Smooth muscle cell of the brain vasculature (primary cell): ENCODE measurements around the gene CEP295NL.
"Not testable (repeated sequence)": the region's sequence is repeated elsewhere in the genome, so short reads cannot be mapped to it uniquely, and the experiment has no call there.

Experiments
- DNase-seq: peaks from one replicate; pipeline ENCODE4 v3.0.0-alpha.2; 2012; ENCODE audit warnings: low read depth, low spot score

The CEP295NL gene

DNA sequence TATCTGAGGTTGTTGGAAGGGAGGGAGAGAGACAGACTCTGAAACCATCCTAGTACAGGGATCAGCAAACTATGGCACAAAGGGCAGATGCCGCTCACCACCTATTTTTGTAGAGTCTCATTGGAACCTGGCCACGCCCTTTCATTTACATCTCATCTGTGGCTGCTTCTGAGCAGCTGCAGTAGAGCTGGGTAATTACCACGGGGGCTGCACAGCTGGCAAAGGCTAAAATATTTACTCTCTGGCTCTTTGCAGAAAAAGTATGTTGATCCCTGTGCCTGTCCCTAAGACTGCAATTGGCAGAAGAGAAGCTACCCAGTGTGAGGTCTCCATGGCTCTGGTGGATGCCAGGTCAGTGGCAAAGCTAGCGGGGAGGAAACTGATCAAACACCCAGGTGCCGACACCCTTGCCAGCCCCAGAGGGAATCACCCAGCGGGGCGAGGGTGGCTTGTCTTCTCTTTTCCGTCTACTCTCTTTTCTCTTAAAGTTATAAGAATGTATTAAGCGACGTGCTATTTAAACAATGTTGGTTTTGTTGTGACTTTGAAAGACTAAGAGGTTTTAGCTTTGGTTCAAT is 14.0 kb downstream of the CEP295NL start:
- DNase-seq = no peak

GRCh38 chr17:78886954-78887353 is 16.0 kb downstream of the CEP295NL start:
- DNase-seq = no peak

DNA sequence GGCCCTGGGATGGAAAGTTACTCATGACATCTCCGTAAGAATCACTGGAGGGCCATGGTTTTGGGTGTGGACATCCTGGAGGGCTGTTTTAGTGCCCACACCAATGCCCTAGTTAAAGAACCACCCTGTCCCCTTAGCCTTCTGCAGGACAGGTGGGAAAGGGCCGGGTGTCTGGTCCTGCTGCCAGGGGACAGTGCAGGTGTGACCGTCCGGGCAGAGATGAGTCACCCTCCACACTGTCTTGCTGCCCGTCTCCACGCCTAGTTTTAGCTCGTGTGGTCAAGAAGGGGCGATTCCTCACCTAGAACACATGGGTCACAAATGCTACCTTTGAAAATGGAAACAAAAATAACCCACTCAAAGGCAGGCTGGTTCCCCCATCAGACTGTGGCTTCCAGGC is 17.0 kb downstream of the CEP295NL start:
- no peak for DNase-seq

DNA sequence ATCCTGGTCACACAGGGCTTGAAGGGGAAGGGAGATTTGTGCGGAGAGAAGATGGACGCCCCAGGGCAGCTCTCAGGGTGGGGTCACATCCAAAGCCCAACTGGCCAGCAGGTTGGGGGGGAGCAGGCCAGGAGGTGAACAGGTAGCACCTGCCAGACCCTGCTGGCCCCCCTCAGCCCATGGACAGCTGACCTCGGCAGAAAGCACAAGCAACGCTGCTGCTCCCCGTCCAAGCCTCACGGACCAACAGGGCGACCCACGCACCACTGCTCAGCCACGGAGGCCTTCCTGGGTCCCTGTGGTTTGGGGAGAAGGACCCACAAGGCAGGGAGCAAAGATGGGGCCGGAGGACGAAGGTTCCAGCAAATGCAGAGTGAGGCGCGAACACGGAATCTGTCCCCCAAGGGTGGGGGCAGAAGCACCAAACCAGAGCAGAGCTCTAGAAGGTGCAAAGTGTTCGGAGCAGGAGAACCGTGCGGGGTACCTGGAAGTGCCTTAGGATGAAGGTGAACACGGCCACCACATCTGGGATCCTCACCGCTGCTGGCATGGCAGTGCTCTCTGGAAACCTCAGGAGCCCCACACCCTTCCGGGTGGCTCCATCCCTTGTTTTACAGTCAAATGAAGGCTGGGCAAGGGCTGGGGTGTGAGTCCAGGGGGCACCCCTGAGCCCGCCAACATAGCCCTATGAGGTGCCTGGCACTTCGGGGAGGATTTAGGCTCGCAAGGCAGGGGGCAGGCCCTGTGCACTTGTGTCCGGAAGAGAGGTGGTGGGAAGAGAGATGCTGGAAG is 17.9 kb downstream of the CEP295NL start:
- DNase-seq = no peak

DNA sequence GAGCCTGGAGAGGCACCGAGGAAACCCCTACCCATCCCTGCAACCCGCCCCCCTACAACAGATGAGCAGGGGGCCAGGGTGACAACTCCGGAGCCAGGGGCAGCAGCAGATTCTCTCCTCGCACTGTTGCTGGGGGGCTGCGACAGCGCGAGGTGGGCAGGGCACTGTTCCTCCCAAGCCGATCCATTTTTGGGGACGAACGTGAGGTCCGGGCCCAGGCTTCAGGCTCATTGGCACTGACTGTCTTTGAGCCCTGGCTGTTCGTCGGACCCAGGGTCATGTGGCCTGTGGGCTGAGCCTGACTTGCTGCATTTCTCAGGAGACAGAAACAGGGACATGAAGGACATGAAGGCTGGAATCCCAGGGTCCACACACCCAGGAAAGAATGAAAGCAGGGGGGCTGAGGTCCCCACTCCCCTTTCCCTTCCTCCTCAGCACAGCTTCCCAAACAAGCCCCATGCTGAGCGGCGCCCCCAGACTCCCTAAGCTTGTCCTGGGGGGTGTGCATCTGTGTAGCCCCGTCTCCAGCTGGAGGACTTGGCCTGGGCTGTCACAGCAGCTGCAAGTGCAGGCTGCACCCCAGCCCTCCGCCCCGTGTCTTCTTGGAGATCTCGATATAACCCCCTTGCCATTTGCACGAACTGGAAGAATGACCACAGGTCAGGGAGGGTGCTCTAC is 18.7 kb downstream of the CEP295NL start:
- DNase-seq = no peak

DNA sequence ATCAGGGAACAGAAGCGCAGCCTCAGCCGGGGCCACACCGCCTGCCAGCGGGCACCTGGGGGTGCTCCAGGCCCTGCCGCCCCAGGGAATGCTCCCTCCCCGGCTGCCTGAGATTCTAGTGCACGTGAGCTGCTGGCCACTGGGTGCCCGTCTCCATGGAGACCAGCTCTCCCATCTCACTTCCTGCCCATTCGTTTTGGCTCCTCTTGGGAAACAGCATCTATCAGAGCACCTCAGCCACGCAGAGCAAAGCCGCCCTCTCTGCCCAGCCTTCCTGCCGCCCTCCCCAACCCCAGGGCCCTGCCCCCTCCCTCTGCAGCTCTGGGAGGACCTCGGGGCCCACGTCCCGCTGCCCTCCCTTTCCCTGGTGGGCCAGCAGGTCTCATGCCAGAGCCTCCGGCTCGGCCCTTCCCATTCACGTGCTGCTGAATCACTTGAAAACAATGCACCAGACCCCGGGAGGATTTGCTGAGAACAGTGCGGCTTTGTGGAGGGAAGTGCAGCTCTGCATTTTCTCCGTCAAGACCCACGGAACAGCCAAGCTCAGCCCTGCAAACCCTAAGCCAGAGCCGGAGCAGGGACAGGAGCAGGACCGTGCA is 19.4 kb downstream of the CEP295NL start:
- DNase-seq = peak; percentile 85

- DNase-seq = no peak
Observed at GRCh38 chr17:78883089-78883532, 19.9 kb downstream of the CEP295NL start.

DNA sequence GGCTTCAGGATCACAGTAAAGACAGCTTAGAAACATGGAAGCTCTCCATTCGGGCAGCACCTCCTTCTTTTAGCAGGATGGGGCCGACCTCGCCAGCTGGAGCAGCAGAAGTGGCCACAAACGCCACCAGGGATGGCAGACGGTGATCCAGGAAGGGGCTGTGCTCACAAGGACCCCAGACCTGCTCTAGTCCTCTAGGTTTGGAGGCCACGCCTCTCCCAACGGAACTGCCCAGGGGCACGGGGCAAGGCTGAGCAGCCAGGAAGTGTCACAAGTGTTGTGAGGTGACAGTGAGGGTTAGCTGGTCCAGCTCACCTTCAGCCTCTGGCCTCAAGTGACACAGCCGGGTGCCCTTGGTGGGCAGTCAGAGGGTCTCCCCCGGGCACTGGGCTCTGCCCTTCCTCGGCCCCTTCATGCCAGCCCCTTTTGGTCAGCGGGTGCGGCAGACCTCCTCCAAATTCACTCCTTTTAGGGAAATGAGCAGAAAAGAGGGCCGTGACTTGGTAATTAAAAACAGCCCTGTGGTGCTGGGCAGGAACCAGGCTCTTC is 20.4 kb downstream of the CEP295NL start:
- DNase-seq = no peak

DNA sequence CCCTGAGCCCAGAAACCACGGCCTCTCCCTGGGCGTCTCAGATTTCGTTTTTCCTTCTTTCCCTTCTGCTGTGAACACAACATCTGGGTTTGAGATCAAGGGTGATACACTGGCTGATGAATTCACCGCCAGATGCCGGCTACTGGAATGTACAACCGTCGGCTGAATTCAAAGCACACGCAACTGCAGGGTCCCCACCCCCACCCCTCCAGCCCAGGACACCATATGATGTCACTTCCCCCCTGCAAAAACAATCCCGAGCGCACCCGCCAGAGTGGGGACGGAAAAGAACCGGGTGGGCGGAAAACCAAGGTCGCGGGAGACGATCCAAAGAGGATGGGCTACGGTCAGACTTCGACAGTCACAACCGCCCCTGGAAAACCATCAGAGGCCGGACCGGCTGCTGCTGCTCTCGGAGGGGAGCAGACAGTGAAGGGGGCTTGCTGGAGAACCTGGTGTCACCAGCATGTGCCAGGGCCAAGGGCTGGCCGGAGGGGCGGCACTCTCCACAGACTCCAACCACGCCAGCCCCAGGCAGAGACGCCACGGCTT is 23.3 kb downstream of the CEP295NL start:
- DNase-seq = peak; percentile 77

- no peak for DNase-seq
Observed at GRCh38 chr17:78878871-78879527, 24.0 kb downstream of the CEP295NL start.

GRCh38 chr17:78878261-78878660 is 24.7 kb downstream of the CEP295NL start:
- DNase-seq = no peak

DNA sequence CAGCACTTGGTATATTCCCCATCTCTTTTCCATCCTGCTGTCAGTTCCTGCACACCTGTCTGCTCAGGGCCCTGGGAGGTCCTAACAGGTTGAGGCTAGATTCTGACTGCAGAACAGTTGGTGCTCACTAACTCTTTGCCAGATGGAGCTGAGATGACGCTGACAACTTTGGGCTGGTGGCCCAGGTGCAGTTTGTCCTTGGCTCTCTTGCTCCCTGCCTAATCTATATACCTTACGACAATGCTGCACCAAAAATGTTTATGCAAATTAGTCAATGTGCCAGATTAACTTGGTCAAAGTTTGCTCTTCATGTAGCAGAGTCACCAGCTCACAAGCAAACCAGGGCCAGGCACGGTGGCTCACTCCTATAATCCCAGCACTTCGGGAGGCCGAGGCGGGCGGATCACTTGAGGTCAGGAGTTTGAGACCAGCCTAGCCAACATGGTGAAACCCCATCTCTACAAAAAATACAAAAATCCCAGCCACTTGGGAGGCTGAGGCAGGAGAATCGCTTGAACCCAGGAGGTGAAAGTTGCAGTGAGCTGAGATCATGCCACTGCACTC is 26.0 kb downstream of the CEP295NL start:
- DNase-seq = not testable (repeated sequence)

DNA sequence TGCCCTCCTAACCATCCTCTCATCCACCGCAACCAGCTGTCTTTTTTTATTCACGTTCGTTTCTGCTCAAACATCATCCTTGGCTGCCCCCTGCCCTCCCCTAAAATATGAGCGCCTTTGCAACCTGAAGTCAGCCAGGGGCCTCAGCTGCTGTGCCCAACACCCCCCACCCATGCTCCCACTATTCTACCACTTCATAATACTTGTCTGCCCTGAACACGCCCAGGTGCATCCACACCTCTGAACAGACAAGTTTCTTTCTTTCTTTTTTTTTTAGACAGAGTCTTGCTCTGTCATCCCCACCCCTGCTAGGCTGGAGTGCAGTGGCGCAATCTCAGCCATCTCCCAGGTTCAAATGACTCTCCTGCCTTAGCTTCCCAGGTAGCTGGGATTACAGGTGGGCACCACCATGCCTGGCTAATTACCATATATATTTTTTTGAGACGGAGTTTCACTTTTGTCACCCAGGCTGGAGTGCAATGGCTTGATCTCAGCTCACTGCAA is 26.9 kb downstream of the CEP295NL start:
- DNase-seq = no peak

DNA sequence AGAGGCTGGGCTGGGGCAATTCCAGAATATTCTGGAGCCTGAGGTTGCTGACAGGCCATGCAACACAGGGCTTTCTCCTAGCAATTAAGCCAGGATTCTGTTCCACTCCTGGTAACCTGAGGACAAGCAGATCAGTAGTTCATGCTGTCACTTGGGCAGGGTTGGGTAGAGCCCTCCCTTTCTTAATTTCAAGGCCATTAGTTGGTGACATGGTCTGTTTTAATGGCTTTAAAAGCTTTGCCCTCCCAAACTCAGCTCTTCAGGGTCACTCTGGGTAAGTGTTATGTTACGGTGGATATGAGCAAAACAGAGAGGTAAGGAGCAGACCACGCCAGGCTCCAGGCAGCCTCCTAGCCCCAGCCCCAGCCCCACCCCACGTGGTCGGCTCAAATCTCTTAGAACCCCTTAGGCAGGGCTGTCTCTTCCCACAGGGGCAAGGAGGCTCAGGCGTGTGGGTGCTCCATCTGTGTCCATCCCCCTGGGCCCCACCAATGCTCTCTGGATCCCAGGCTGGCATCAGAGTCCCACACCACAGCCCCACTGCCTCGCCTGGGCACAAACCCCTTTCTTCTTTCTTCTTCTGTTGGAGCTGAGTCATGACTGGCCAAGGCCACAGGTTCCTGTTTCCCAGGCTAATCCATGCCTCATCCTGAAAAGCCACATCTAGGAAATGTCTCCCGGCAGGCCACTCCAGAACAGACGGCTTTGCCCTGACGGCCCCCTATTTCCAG is 27.5 kb downstream of the CEP295NL start:
- no peak for DNase-seq

DNA sequence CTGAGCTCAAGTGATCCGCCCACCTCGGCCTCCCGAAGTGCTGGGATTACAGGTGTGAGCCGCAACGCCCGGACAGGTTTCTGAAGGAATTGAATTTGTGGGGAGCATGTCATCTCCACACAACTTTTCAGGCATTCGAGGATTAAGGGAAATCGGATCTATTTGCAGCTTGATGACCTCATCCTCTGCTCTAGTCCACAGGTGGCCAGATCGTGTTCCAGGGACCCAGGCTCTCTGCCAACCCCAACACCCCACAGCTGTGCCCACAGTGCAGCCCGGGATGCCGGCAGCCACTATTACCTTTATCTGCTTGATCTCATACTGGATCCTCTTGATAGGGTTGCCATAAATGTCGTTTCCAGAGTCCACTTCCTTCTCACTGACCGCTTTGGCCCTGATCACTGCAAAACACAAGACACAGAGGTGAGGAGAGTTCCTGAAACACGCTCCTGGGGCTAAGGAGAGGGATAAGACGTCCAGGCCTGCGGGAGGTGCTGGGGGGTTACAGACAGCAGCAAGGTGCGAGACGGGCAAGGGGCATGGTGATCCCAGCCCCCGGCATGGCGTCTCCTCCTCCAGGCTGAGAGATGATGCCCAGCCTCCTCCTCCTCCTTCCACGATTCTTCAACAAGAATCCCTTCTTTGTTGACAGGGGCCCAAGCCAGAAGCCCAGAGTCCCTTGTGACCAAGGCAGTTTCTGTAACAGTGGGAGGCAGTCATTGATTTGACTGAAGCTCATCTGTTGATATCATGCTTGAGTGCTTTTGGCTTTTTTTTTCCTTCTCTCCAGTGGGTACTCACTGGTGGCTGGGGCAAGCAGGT is 29.3 kb downstream of the CEP295NL start:
- peak; percentile 72 for DNase-seq

DNA sequence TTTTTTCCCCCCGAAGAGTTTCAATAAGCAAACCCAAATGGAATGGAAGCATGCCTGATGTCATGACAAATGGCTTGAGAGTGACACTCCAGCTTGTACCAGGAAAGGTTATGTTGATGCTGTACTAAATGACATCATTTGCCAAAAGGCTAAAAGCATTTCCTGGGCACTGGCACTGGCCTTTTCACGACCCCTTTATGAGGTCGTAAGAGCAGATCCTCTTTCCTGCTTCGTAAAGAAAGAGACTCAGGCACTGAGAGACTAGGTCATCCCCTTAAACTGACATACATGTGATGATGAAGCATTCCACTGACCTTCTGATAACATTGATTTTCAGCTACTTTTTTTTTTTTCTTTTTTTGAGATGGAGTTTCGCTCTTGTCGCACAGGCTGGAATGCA is 30.5 kb downstream of the CEP295NL start:
- DNase-seq = no peak

GRCh38 chr17:78870621-78871020 is 32.4 kb downstream of the CEP295NL start:
- DNase-seq = no peak

DNA sequence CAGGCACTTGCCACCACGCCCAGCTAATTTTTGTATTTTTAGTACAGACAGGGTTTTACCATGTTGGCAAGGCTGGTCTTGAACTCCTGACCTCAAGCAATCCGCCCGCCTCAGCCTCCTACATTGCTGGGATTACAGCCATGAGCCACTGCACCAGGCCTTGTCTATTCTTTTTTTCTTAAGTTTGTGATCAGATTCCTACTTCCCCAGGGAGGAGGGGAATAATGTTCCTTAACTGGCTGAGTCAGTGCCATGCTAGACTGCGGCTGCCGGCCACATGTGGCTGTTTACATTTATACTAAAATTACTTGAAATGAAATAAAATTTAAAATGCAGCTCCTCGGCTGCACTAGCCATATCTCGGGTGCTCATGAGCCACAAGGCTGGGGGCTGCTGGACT is 34.6 kb downstream of the CEP295NL start:
- no peak for DNase-seq

DNA sequence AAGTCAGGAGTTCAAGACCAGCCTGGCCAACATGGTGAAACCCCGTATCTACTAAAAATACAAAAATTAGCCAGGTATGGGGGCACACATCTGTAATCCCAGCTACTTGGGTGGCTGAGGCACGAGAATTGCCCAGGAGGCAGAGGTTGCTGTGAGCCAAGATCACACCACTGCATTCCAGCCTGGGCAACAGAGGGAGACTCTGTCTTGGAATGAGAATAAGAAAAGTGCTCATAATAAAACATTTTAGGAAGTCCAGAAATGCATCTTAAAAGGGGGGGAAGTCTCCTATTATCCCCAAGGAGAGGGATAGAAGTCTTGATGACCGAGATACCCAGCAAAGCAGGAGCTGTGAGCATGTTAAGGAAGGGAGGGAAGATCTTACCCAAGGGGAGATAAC is 36.0 kb downstream of the CEP295NL start:
- DNase-seq = not testable (repeated sequence)
